Upper lobe of left lung (tissue), 4 donors: ENCODE data around the gene ST6GALNAC1.

ENCODE experiments used
- CTCF ChIP-seq, 6 experiments: fragments of 450-650 bp in 4 of 6; fragments of 200-600 bp in 2 of 6; sonication (generic) in 2 of 6; IDR thresholded peaks; one replicate each; pipeline ENCODE4 v1.5.1; 2016 to 2019; ENCODE audit warnings: antibody characterized with exemption in 6 of 6
- EP300 ChIP-seq, 4 donors: sonication (generic); formaldehyde crosslinking; IDR thresholded peaks; one replicate each; pipeline ENCODE4 v1.5.1; 2017; ENCODE audit warnings: antibody characterized with exemption in 4 of 4, control low read depth in 2 of 4
- POLR2A ChIP-seq, 4 donors: fragments of 450-650 bp; IDR thresholded peaks; one replicate each; pipeline ENCODE4 v1.5.1; 2016 to 2017; ENCODE audit warnings: antibody characterized with exemption in 4 of 4, mild to moderate bottlenecking in 2 of 4
- POLR2AphosphoS5 ChIP-seq, 2 donors: sonication (generic); formaldehyde crosslinking; IDR thresholded peaks; one replicate each; pipeline ENCODE4 v1.5.1; 2017; ENCODE audit warnings: antibody characterized with exemption in 2 of 2

- TF ChIP-seq CTCF (IDR thresholded peaks at IDR 0.05) = no peak
- TF ChIP-seq EP300 (IDR thresholded peaks at IDR 0.05) = no peak
- no peak for TF ChIP-seq POLR2A (IDR thresholded peaks at IDR 0.05)
- no peak for TF ChIP-seq POLR2AphosphoS5 (IDR thresholded peaks at IDR 0.05)
Measured at GRCh38 chr17:76678330-76678729, 34.8 kb upstream of the ST6GALNAC1 start.
